DND-41 (cell line): ENCODE measurements around the gene SLC41A3.
A peak's percentile ranks its signal among the peaks of the same experiment; 100 is the strongest.

ENCODE experiments used
- ATAC-seq: fragments of 200-7000 bp; cut with Tn5 transposase; 3 replicates; pipeline ENCODE4 v1.9.1; 2021; ENCODE audit warnings: low read depth; ENCODE audit not compliant: insufficient read depth
- DNase-seq: peaks from one replicate; pipeline ENCODE4 v3.0.0-alpha.2; 2020
- H2AFZ ChIP-seq: 2 replicates; pipeline ENCODE4 v1.6.0; 2012; ENCODE audit warnings: low read depth, low read length
- H3K27ac ChIP-seq: 2 replicates; pipeline ENCODE4 v1.5.1; 2012; ENCODE audit warnings: low read length, inconsistent platforms
- H3K27me3 ChIP-seq: fragments of 200-600 bp; sonication (generic); 2 replicates; pipeline ENCODE4 v1.6.0; 2012; ENCODE audit warnings: low read length, mild to moderate bottlenecking, inconsistent platforms; ENCODE audit not compliant: insufficient read depth, poor library complexity
- H3K36me3 ChIP-seq: 2 replicates; pipeline ENCODE4 v1.5.1; 2012; ENCODE audit warnings: low read length, inconsistent platforms; ENCODE audit not compliant: insufficient read depth
- H3K4me1 ChIP-seq: 2 replicates; pipeline ENCODE4 v1.5.1; 2012; ENCODE audit warnings: mild to moderate bottlenecking, low read length; ENCODE audit not compliant: insufficient read depth
- H3K4me2 ChIP-seq: 2 replicates; pipeline ENCODE4 v1.6.0; 2012; ENCODE audit warnings: mild to moderate bottlenecking, moderate library complexity, low read length, inconsistent platforms; ENCODE audit not compliant: insufficient read depth
- H3K4me3 ChIP-seq, 2 experiments: fragments of 200-600 bp in 1 of 2; shearing (Covaris generic) in 1 of 2; 2 replicates each; pipeline ENCODE4 v1.5.1; 2012 to 2016; ENCODE audit warnings: inconsistent platforms in 2 of 2, low read length in 2 of 2, mild to moderate bottlenecking in 2 of 2, low read depth in 1 of 2, moderate library complexity in 1 of 2
- H3K79me2 ChIP-seq: 2 replicates; pipeline ENCODE4 v1.6.0; 2012; ENCODE audit warnings: low read length, inconsistent platforms; ENCODE audit not compliant: insufficient read depth
- H3K9ac ChIP-seq: 2 replicates; pipeline ENCODE4 v1.6.0; 2012; ENCODE audit warnings: low read depth, mild to moderate bottlenecking, inconsistent platforms, low read length, moderate library complexity
- H3K9me3 ChIP-seq: 2 replicates; pipeline ENCODE4 v1.5.1; 2012; ENCODE audit warnings: low read length, moderate library complexity, mild to moderate bottlenecking, inconsistent platforms; ENCODE audit not compliant: insufficient read depth, severe bottlenecking
- H4K20me1 ChIP-seq: 2 replicates; pipeline ENCODE4 v1.6.0; 2012; ENCODE audit warnings: low read length; ENCODE audit not compliant: insufficient read depth
- EZH2 ChIP-seq: IDR thresholded peaks from 3 replicates; pipeline ENCODE4 v1.6.1; 2012; ENCODE audit warnings: borderline replicate concordance, low read depth, mild to moderate bottlenecking, moderate library complexity, low read length, inconsistent platforms; ENCODE audit not compliant: severe bottlenecking
- TF ChIP-seq, protein P1 (sequence below): IDR thresholded peaks from 2 replicates; pipeline ENCODE4 v1.5.1; 2012; ENCODE audit warnings: borderline replicate concordance, low read length, moderate library complexity, mild to moderate bottlenecking; ENCODE audit not compliant: poor library complexity, severe bottlenecking; ENCODE audit errors: extremely low read depth

SLC41A3 gene

DNA sequence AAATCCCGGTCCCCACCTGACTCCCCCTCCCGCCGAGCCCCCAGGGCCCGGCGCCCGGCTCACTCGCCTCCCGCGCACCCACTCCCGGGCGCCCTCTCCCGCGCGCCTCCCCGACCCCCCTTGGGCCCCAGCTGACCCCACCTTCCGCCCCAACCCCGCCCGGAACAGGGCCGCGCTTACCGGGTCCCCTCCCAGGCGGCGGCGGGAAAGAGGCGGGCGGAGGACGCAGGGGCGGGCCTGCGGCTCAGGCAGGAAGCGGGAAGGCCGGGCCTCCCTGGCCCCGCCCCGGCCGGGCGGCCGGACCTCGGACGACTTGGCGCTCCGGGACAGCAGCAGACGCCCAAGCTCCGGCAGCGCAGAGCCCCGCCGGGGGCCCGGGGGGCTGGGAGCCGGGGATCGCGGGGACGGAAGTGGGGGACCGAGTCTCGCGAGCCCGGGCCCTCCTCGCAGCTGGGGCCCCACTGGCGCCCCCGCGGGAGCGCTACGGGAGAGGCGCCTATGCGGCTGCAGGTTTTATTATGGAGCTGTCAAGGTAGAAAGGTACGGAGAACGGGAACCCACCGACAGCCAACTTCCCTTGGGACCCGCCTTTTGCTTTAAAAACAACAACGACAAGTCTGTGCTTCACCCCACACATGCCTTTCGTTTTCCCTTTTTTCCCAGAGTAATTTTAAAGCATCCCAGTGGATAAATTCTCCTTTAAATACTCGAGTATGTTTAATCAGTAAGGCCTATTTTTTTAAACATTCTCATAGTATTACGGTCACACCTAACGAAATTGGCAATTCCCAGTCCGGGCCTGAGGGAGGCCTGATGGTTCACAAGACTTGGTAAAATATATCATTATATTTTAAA, at the start of gene SLC41A3:
SLC41A3 (minus strand) TSS at position 212 of the 855 bp plus-strand sequence. CDS start 15,905 bp downstream, outside the sequence.
- Histone ChIP-seq H3K79me2 (peaks cover 11% of the 10 kb centered on the region), H3K27ac (peak within 1 kb of the TSS; percentile 71), H2AFZ (peak within 1 kb of the TSS; percentile 77), H3K36me3 (no peaks in the 10 kb centered on the region), H3K4me3 (peak within 1 kb of the TSS; percentile 65 to 92; a peak in 3 of 4 replicates), H3K9me3 (peaks cover 16% of the 10 kb centered on the region), H3K27me3 (no peaks in the 10 kb centered on the region), H3K4me2 (peak within 1 kb of the TSS; percentile 87), H3K4me1 (peaks cover 22% of the 10 kb centered on the region), H4K20me1 (no peaks in the 10 kb centered on the region), H3K9ac (peak within 1 kb of the TSS; percentile 78)
- DNase-seq: peak; percentile 91
- peak; percentile 88 for ATAC-seq
- no peak for TF ChIP-seq EZH2
- TF ChIP-seq, protein P1, sequence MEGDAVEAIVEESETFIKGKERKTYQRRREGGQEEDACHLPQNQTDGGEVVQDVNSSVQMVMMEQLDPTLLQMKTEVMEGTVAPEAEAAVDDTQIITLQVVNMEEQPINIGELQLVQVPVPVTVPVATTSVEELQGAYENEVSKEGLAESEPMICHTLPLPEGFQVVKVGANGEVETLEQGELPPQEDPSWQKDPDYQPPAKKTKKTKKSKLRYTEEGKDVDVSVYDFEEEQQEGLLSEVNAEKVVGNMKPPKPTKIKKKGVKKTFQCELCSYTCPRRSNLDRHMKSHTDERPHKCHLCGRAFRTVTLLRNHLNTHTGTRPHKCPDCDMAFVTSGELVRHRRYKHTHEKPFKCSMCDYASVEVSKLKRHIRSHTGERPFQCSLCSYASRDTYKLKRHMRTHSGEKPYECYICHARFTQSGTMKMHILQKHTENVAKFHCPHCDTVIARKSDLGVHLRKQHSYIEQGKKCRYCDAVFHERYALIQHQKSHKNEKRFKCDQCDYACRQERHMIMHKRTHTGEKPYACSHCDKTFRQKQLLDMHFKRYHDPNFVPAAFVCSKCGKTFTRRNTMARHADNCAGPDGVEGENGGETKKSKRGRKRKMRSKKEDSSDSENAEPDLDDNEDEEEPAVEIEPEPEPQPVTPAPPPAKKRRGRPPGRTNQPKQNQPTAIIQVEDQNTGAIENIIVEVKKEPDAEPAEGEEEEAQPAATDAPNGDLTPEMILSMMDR: peak; percentile 68

DNA sequence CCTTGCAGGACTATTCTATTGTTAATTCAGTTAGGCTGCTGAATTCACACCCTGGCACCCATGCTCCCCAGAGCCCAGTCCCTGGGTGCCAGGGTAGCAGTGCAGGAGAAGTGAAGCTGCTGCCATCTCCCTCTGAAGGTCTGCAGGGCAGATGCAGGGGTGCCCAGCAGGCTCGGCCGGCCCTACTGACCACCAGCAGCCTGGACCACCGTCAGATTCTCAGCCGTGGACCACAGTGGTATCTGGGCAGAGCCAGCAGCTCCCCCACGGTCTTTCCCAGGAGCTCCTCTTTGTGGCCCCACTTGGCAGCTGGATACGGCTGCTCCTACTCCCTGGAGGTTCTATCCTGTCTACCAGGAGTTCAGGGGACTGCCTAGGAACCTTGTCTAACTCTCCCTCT, 49.7 kb upstream of the SLC41A3 start:
- H3K79me2 ChIP-seq: no peaks in the 10 kb centered on the region
- H3K4me2 ChIP-seq: no peak overlapping the region
- no peaks in the 10 kb centered on the region for H3K4me1 ChIP-seq
- H4K20me1 ChIP-seq: no peaks in the 10 kb centered on the region
- no peak for TF ChIP-seq EZH2
- TF ChIP-seq, protein P1: no peak
- no peak overlapping the region for H3K4me3 ChIP-seq
- H3K27me3 ChIP-seq: peaks cover 4% of the 10 kb centered on the region
- H3K36me3 ChIP-seq: no peaks in the 10 kb centered on the region
- no peak overlapping the region for H2AFZ ChIP-seq
- H3K9me3 ChIP-seq: no peaks in the 10 kb centered on the region
- ATAC-seq (no peak), DNase-seq (no peak)
- H3K9ac ChIP-seq: no peak overlapping the region
- no peak overlapping the region for H3K27ac ChIP-seq

DNA sequence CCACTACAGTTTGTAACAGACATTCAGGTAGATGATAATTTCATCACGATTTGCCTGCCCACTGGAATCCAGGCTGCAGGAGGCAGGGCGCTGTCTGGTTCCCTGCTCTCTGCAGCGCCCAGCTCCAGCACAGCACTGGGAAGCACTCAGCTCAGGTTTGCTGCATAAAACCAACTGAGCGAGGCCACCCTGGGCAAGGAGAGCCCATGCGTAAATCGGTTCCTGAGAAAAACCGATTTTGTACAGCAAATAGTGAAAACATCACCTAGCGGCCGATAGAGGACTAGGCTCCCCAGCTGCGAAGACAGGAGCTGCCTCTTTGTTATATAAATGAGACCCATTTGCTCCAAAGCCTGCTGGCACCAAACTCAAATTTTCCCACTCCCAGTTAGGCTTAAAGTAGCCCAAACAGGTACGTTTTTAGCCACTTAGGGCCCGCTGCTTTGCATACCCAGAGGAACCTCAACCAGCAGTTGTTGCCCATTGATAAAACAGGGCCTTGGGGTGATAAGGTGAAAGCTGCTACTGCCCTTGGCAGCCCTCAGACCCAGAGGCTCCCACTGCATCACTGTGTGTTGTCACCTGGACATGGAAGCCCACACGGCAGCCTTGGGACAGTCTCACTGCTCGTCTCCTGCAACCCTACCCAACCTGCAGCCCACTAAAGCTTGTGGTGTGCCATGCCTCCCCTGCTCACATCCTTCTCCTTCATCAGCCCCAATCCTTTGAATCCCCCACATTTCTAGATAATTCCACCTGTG, 49.0 kb upstream of the SLC41A3 start:
- no peak overlapping the region for H3K9ac ChIP-seq

More for the DNA sequence above, 49.0 kb upstream of the SLC41A3 start:
- Histone ChIP-seq H3K27me3 (peaks cover 3% of the 10 kb centered on the region), H3K79me2 (no peaks in the 10 kb centered on the region), H3K27ac (no peak overlapping the region), H3K9me3 (no peaks in the 10 kb centered on the region), H2AFZ (no peak overlapping the region), H3K4me1 (no peaks in the 10 kb centered on the region), H3K4me2 (no peak overlapping the region), H3K36me3 (no peaks in the 10 kb centered on the region), H3K4me3 (no peak overlapping the region), H4K20me1 (no peaks in the 10 kb centered on the region)
- ATAC-seq: no peak
- TF ChIP-seq, protein P1: no peak
- no peak for DNase-seq
